GM12873 (cell line): Measurements from ENCODE around the gene SH2D6.
A peak's percentile ranks its signal among the peaks of the same experiment; 100 is the strongest.

ENCODE experiments used
- TF ChIP-seq, protein P1 (sequence below): IDR thresholded peaks from 2 replicates; pipeline ENCODE4 v1.5.1; 2012; ENCODE audit warnings: low read depth, mild to moderate bottlenecking, moderate library complexity, low read length, control low read depth; ENCODE audit not compliant: insufficient read depth; ENCODE audit errors: missing control alignments

The SH2D6 gene

GRCh38 chr2:85435220-85435958 lies 16.9 kb downstream of the SH2D6 start:
- TF ChIP-seq, protein P1, sequence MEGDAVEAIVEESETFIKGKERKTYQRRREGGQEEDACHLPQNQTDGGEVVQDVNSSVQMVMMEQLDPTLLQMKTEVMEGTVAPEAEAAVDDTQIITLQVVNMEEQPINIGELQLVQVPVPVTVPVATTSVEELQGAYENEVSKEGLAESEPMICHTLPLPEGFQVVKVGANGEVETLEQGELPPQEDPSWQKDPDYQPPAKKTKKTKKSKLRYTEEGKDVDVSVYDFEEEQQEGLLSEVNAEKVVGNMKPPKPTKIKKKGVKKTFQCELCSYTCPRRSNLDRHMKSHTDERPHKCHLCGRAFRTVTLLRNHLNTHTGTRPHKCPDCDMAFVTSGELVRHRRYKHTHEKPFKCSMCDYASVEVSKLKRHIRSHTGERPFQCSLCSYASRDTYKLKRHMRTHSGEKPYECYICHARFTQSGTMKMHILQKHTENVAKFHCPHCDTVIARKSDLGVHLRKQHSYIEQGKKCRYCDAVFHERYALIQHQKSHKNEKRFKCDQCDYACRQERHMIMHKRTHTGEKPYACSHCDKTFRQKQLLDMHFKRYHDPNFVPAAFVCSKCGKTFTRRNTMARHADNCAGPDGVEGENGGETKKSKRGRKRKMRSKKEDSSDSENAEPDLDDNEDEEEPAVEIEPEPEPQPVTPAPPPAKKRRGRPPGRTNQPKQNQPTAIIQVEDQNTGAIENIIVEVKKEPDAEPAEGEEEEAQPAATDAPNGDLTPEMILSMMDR: no peak

- TF ChIP-seq, protein P1: peak; percentile 21
Measured at GRCh38 chr2:85435981-85436835, 17.7 kb downstream of the SH2D6 start.

DNA sequence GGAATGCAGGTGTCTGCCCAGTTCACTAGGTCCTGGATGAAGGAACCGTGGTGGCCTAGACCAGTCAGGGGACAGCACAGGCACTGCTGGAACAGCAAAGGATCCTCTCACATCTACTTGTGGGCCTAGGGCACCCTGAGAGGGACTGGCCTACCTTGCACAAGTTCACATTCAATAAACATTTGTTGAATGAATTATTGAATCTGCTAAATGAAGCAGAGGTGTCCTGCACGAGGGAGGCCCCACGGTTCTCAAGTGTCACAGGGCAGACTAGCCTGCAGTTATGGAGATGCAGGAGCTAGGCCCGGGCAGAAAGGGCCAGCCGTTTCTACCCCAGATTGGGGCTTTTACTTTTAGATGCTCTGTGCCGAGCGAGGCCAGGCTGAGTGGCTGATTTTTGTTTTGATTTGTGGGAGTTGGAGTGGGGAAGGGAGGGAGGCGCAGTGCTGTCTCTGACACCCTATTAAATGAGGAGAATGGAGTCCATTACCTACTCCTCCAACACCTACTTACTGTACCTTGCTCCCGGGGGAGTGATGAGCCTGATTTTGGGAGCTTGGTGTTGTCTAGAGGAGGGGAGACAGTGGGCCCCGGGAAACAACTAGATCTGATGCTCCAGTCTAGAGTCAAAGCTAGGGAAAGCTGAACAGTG lies 18.4 kb downstream of the SH2D6 start:
- TF ChIP-seq, protein P1: no peak

- TF ChIP-seq, protein P1: no peak
Measured at GRCh38 chr2:85437488-85438200, 19.1 kb downstream of the SH2D6 start.

GRCh38 chr2:85438201-85439024 lies 19.9 kb downstream of the SH2D6 start:
- TF ChIP-seq, protein P1: no peak

DNA sequence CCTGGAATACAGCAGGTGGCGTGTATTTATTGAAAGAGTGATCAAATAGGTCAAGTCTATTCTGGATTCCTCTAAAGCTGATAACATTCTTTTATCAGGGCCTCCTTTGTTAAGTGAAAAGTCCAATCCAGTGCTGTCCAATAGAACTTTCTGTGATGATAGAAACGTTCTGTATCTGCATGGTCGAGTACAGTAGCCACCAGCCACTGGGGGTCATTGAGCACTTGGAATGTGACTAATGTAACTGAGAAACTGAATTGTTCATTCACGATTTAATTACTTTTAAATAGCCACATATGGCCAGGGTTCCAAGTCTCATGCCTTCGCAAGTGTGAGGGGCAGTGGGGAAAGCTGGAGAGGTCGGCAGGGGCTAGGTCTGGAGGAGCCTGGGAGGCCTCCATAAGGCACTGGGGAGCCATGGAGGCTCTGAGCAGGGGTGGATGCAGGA lies 20.5 kb downstream of the SH2D6 start:
- TF ChIP-seq, protein P1: no peak
